HG02943 (cell line): ENCODE results near the gene IFRD1.
"Not testable (repeated sequence)": the region's sequence is repeated elsewhere in the genome, so short reads cannot be mapped to it uniquely, and the experiment has no call there.

Experiments
- ATAC-seq: cut with Tn5 transposase; IDR thresholded peaks from one replicate; pipeline ENCODE4 v1.9.1; 2021; ENCODE audit warnings: mild to moderate bottlenecking, low read depth, moderate library complexity; ENCODE audit not compliant: unreplicated experiment

Gene IFRD1

DNA sequence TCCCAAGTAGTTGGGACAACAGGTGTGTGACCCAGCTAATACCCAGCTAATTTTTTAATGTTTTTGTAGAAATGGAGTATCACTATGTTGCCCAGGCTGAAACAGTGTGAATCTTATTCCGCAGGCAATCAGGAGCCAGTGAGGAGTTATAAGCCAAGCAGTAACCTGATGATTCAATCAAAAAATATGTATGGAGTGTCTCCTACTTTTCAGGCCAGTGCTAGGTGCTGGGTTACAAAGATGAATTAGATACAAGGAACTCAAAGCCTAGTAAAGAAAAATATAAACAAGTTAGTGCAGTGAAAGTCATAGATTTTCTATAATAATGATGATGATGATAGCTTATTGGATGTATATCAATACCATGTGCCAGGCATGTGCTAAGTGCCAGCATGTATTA, 13.2 kb upstream of the IFRD1 start:
- ATAC-seq: no peak

DNA sequence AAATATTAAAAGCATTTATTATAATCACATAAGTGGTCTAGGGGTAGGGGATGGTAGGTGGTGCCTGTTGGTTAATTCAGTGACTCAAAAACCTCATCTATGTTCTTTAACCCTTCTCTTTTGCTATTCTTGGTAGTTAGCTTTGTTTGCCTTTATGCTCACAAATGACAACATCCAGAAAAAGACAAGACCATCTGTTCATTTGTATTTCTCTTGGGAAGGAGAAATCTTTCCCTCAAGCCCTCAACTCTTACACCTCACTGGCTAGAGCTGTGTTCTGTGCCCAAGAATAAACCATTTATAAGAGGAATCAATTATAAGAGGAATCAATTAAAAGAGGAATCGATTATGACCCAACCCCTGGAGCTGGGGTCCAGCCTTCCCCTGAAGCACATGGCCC, 10.8 kb upstream of the IFRD1 start:
- ATAC-seq: no peak

DNA sequence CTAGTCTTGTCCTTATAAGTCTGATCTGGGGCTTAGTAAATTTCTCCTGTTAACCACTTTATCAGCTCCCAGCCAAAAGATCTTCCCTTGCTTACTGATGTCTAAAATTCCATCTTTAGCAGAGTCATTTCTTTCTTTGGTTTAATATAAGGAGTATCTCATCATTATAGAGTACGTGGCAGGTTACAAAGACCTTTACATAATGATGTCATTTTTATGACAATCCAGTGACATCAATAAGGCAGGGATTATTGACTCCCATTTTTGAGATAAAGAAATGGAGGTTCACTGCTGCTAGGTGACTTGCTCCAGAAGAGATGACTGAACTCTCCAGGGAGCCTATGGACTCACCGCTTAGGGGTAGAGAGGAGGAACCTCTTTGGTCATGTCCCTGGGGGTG, 8.1 kb upstream of the IFRD1 start:
- ATAC-seq: no peak

DNA sequence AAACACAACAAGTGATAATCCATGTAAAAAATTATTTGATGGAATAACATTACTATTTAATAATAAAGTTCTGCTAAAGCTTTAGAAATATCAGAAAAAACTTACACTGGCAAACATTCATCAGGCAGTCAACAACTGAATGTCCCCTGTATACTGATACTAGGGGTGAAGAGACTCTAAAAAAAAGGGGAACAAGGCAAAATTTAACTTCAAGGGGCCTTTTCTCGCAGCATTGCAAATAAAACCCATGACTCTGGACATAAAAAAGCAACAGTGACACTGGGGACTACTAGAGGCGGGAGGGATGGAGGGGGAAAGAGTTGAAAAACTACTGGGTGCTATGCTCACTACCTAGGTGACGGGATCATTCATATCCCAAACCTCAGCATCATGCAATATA, 5.8 kb upstream of the IFRD1 start:
- ATAC-seq: no peak

DNA sequence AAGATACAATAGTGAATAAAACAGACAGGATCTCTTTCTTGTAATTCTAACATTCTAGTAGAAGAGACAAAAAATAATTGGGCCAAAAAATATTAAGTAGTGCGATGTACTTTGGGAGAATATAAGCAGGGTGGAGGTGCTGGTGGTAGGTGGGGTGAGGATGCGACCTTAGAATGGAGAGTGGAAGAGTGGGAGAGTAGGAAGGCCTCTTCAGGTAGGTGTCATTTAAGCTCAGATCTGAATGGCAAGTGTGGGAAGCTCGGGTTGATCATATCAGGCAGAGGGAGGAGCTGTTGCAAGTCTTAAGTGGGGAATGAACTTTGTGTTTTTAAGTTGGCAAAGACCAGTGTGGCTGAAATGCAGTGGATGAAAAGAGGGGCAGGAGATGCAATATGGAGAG, 3.8 kb upstream of the IFRD1 start:
- ATAC-seq: no peak

DNA sequence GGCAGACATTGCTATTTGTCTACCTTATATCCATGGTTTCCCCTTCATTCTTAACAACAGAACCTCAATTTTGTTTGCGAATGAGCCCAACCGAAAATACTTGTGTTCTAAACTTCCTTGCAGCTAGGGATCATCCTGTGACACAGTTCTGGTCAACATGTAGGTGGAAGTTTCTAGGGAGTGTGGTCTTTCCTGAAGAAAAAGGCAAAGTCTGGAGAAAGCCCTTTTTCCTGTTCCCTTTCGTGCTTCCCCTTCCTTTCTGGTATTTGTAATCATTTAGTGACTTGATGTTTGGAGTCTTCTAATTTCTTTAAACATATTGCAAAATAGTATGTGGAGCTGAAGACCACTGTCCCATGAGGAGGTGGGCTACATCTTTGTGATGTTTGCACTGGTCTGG, 2.9 kb upstream of the IFRD1 start:
- no peak for ATAC-seq

DNA sequence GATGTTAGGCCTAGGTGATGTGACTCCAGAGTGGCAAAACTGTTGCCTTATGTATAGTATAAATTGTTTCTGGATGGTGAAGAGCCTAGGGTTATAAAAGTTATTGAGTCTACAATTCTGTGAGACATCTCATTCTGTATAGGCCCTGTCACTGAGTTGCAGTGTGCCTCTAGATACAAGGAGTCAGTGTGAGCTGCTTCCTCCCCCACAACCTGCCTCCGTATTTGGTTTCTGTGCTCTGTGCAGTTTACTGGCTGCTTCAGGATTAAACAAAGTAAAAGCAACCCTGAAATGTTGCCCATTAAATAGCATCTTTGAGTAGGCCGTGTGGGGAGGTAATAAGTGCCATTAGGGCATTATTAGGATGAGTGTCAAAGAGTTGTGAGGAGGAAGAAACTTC, 1.9 kb upstream of the IFRD1 start:
- no peak for ATAC-seq

DNA sequence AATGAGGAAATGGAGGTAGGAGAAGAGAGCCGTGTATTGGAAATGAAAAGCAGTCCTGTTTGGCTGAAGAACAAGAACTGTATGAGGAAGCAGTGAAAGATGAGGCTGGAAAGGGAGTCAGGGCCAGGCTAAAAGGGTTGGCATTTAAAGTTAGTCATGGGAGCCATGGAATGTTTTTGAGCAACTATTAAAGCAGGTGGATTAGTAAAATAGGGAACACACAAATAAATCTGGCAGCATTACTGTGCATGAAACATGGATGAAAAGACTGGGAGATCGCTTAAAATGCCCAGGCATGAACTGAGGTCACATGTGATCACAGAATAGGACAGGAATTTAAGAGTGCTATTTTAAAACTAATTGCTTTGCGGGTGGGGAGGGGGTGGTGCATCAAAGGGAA, 1.4 kb upstream of the IFRD1 start:
- ATAC-seq: no peak

DNA sequence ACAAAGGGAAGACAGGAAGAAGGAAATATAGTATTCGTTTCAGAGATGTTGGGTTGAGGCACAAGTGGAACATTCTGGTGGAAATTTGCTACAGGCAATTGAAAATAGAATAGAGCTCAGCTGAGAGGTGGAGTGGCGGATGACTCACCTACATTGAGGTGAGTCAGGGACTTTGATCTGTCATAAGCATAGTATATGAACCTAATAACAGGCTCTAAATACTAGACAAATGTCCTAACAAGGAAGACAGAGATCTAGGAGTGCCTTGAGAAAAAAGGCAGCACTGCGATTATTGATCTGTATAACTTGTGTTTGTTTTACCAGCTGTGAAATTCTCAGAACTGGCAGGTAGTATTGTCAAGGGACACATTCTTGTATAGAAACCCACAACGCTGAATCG, 907 bp upstream of the IFRD1 start:
- no peak for ATAC-seq

DNA sequence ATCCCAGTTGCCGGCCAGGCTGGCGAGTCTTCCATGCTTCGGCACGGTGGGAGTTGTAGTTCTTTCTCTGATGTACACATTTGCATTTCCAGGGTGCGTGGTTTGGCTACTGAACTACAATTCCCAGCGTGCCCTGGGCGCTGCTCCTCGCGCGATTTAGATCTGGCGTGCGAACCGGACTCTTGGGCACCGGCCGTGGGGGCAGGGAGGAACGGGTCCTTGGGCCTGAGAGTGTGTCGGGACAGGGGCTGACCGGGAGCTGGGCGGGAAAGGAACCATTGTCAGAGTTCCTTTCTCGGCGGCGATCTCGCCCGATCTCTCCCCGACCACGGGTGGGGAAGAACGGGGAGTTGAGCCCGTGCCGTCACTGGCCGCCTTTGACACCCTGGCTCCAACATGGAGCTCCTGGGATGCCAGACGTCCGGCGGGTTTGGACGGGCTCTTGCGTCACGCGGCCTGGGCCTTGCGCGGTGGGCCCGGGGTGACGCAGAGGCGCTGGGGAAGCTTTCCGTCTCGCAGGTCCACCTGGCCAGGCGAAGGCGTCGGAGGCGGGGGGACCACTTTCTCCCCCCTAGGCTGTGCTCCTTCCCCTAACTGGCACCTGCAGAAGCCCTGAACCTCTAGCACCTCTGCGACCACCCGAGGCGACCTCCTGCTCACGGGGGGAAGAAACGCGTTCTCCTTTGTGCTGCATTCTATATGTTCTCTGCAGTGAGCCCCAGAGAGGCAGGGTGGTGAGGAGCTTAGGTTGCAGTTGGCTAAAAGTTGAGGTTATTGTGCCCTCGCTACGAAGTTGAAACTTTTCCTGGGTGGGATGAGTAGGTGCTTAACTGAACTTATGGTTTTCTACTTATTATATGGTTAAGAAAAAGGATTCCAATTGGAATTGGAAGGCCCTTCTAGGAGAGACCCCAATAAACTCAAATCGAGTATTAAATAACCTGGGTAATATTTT, 824 bp downstream of the IFRD1 start:
- peak; percentile 88 for ATAC-seq

DNA sequence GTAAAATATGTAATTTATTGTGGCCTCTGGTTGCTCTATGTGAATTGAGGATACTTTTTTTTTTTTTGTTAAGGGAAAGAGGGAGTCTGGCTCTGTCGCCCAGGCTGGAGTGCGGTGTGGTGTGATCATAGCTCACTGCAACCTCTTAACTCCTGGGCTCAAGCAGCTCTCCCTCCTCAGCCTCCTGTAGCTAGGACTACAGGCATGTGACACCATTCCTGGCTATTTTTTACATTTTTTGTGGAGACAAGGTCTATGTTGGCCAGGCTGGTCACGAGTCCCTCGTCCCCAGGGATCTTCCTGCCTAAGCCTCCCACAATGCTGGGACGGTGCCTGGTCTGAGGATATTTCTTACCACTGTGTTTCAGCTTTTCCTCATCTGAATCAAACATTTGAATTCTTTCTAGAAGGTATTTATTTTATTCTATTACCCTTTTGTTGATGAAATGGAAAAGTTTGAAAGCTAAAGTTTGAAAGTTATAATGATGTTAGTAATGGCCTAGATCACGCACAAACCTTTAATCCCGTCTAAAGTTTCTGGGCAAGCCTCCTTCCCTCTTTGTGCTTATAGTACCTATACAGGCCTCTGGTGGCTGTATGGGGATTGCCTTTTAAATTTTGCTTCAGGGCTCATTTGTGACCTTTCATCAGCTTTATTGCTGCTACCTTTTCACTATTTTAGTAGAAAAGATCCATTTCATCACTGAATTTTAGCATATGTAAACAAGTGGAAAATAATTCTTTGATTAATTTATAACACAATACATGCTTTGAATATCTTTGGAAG, 2.0 kb downstream of the IFRD1 start:
- ATAC-seq: no peak

DNA sequence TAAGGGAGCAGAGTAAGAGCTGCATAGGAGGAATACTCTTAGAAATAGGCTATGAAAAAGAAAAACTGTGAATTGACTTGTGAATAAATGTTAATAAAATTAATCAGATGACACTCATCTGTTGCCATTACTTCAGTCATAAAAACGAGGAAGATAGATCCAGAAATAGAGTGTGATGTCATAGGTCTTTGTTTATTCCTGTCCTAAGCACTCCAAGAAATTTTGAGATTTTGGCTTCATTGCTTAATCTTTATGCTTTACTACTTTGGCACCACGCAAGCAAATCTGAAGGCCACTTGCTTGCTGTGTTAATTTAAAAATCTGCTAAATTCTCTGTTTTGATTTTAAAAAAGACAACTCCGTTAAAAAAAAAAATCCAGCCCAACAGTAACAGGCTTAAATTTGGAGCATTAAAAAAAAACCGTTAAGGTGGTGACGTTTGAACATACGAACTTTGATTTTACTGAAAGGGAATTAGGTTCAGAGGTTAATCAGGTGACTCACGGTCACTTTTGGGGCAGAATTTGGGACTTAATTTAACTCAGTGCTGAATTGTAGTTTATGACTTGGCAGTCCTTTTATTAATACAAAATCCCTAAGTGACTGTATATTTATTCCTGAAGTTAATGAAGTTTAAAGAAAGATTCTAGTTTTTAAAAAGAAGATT, 3.4 kb downstream of the IFRD1 start:
- ATAC-seq: no peak

DNA sequence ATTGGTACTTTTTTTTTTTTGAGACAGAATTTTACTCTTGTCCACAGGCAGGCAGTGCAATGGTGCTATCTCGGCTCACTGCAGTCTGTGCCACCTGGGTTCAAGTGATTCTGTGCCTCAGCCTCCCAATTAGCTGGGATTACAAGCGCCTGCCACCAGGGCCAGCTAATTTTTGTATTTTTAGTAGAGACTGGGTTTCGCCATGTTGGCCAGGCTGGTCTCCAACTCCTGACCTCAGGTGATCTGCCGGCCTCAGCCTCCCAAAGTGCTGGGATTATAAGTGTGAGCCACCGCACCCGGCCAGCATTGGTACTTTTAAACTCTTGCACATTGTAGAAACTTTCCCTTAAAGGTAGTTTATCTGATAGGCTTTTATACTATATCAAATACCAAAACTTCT, 3.9 kb downstream of the IFRD1 start:
- ATAC-seq: not testable (repeated sequence)

DNA sequence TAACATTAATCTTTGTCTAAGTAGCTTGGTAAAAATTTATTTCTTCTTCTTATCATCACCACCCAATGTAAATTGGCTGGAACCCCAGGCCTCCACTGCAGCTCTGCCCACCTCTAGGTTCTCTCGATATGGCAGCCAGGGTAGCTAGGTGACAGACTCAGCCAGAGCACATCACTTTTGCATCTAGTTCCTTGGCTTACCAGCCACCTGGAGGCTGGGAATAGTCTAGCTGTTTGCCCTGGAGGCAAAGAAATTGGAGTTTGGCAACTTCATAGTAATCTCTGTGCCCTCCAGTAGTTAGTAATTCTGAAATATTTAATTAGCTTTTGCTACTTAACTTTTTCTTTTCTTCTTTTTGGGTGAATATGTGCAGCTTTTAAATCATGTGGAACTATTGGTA, 9.4 kb downstream of the IFRD1 start:
- ATAC-seq: no peak

DNA sequence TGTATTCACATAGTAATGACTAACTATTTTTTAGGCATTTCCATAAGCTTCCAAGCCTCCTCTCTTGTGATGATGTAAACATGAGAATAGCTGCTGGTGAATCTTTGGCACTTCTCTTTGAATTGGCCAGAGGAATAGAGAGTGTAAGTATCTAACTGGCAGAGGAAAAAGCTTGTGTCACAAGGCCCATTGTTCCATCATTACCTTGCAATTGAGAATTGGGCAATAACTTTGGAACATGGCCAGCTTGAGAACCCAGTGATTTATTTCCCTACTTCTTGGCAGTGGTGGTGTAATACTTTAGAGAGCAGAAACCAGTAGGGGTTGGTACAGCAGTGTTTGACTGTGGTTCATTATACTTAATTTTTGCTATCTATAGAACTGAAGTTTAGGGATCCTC, 12.0 kb downstream of the IFRD1 start:
- ATAC-seq: no peak

DNA sequence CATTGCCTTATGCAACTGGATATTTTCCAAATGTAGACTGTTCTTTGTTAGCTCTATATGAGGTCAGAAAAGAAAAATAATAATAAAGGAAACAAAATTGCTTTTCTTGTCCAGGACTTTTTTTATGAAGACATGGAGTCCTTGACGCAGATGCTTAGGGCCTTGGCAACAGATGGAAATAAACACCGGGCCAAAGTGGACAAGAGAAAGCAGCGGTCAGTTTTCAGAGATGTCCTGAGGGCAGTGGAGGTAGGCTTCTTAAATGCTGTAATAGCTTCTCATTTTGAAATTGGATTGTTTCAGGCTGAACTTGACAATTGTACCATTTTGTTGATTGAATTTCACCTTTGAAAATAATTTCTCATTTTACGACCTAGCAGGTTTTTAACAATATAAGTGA, 17.6 kb downstream of the IFRD1 start:
- no peak for ATAC-seq

DNA sequence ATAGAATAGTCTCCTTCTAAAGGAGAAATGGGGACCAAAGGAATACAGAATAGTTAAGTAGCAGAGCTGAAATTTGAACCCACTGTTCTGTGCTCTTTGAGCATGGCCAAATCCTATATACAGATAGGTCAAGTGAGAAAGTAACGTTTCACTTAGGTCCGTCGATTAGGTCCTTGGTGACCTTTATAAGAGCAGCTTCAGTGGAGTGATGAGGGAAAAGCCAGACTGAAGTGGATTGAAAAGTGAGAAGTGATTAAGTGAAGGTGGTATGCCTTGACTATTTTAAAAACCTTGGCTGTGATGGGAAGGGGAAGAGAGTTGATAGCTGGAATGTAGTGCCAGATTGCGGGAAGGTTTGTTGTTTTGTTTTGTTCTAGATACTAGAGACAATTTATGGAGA, 19.9 kb downstream of the IFRD1 start:
- ATAC-seq: no peak

DNA sequence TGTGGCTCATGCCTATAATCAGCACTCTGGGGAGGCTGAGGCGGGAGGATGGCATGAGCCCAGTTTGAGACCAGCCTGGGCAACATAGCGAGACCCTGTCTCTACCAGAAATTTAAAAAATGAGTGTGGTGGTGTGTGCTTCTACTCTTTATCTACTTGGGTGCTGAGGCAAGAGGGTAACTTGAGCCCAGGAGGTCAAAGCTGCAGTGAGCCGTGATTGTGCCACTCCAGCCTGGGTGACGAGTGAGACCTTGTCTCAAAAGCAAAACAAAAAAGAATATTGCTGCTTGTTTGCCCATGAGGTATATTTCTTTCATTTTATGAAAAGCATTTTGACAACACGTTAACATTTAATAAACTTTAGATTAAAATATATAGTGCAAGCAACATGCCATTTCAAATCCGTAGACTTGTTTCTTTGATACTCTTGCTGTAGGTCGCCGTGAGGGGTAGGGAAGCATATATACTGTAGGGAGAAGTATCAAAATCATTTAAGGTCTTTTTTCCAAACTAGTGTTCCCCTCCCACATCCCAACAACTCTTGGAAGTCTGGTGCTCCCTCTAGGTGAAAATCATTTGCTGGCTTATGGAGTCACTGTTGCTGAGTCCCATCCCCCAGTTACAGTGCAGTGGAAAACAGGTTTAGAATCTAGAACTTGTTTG, 26.3 kb downstream of the IFRD1 start:
- ATAC-seq: no peak

DNA sequence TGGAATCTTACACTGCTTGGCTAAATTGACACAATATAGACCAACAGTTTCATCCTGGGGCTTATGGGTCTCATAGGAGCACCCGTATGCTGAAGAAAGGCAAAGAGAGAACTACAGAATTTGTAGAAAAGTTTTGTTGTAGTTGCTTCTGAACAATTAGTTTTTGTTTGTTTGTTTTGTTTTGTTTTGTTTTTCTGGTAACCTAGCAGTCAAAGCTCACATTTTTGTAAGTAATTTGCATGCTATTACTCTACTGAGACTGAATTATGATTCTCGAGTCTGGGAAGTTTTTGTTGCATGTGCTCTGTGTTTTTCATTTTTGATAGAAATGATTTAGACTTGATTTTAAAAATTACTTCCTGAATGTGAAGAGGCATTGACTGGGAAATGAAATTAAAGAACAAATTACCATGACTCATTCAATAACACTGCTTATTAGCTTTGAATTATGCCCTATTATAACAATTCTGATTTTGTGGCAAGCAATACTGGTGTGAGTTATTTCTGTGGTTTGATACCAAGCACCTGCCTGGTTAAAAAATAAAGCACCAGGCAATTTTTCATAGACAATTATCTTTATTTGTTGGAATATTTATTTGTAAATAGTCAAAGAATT, 31.0 kb downstream of the IFRD1 start:
- no peak for ATAC-seq
